Measurements from ENCODE around the gene MMP1. TPM values are rescaled to one million over a fixed set of nuclear protein-coding genes. Genes with fewer than 3 reads are reported as not detected.

MMP1 gene
- total RNA-seq = 3.7 and 6.0 TPM in 2 replicates

GRCh38 chr11:102798012-102798746, at the start of gene MMP1:
MMP1 (minus strand) TSS chr11:102798160; CDS start chr11:102798092, 68 bp downstream.
- no peak for TF ChIP-seq CTCF (IDR thresholded peaks at IDR 0.05; ENCODE audit: insufficient read depth, low read length, poor library complexity, severe bottlenecking)
- no peak within 1 kb of the TSS for H3K4me3 ChIP-seq (ENCODE audit: low read depth, low read length)
- H3K36me3 ChIP-seq (ENCODE audit: control insufficient read depth, insufficient read depth, low read length) = no peaks in the 10 kb centered on the region
- no peaks in the 10 kb centered on the region for H3K27me3 ChIP-seq (ENCODE audit: control insufficient read depth, insufficient read depth, low read length)
- DNase-seq (ENCODE audit: low read depth) = peak; percentile 47

GRCh38 chr11:102846292-102846691, 48.3 kb upstream of the MMP1 start:
- no peak for DNase-seq (ENCODE audit: low read depth)
- no peak for TF ChIP-seq CTCF (IDR thresholded peaks at IDR 0.05; ENCODE audit: insufficient read depth, low read length, poor library complexity, severe bottlenecking)

GRCh38 chr11:102843489-102843888, 45.5 kb upstream of the MMP1 start, which contains the start of gene MMP3:
MMP3 (minus strand) TSS chr11:102843609; CDS start chr11:102843546, 63 bp downstream.
- Histone ChIP-seq H3K27me3 (ENCODE audit: control insufficient read depth, insufficient read depth, low read length) (no peaks in the 10 kb centered on the region), H3K4me3 (ENCODE audit: low read depth, low read length) (no peak within 1 kb of the TSS), H3K36me3 (ENCODE audit: control insufficient read depth, insufficient read depth, low read length) (no peaks in the 10 kb centered on the region)
- no peak for TF ChIP-seq CTCF (IDR thresholded peaks at IDR 0.05; ENCODE audit: insufficient read depth, low read length, poor library complexity, severe bottlenecking)
- no peak for DNase-seq (ENCODE audit: low read depth)

More at GRCh38 chr11:102846292-102846691, 48.3 kb upstream of the MMP1 start:
- H3K4me3 ChIP-seq (ENCODE audit: low read depth, low read length) = no peak overlapping the region
- no peaks in the 10 kb centered on the region for H3K36me3 ChIP-seq (ENCODE audit: control insufficient read depth, insufficient read depth, low read length)
- H3K27me3 ChIP-seq (ENCODE audit: control insufficient read depth, insufficient read depth, low read length) = no peaks in the 10 kb centered on the region

DNA sequence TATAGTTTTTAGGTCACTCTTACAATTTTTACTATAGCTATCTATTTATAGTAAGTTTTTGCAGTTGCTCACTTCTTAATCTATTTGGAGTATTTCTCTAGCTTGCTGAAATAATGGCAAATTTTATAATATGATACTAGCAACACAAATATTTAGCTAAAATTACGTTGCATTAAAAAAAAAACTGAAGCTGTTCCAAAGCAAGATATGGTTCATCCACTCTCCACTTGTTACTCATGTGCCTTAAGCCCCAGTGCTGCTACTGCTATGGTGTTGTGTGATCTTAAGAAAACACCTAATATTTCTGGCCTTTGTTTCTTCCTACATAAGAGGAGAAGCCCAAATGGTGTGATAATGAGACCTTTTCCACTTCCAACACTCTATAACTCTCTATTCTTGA, 45.0 kb upstream of the MMP1 start:
- no peaks in the 10 kb centered on the region for H3K36me3 ChIP-seq (ENCODE audit: control insufficient read depth, insufficient read depth, low read length)
- no peaks in the 10 kb centered on the region for H3K27me3 ChIP-seq (ENCODE audit: control insufficient read depth, insufficient read depth, low read length)
- no peak for DNase-seq (ENCODE audit: low read depth)
- no peak for TF ChIP-seq CTCF (IDR thresholded peaks at IDR 0.05; ENCODE audit: insufficient read depth, low read length, poor library complexity, severe bottlenecking)
- H3K4me3 ChIP-seq (ENCODE audit: low read depth, low read length) = no peak overlapping the region

DNA sequence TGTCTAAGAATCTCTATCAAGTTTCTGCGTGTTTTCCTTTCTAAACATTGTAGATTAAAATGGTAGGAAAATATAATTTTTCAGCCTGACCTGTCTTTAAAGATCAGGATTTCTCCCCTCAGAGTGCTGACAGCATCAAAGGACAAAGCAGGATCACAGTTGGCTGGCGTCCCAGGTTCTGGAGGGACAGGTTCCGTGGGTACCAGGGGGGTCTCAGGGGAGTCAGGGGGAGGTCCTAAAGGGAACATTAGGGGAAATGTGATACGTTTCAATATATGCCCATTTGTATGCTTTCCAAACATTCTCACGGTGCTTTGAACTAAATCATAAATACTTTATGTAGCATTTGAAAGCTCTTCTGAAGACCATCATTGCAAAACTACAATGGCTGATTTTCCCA, 42.1 kb upstream of the MMP1 start:
- no peaks in the 10 kb centered on the region for H3K36me3 ChIP-seq (ENCODE audit: control insufficient read depth, insufficient read depth, low read length)
- DNase-seq (ENCODE audit: low read depth) = no peak
- no peak for TF ChIP-seq CTCF (IDR thresholded peaks at IDR 0.05; ENCODE audit: insufficient read depth, low read length, poor library complexity, severe bottlenecking)
- no peak overlapping the region for H3K4me3 ChIP-seq (ENCODE audit: low read depth, low read length)
- no peaks in the 10 kb centered on the region for H3K27me3 ChIP-seq (ENCODE audit: control insufficient read depth, insufficient read depth, low read length)

DNA sequence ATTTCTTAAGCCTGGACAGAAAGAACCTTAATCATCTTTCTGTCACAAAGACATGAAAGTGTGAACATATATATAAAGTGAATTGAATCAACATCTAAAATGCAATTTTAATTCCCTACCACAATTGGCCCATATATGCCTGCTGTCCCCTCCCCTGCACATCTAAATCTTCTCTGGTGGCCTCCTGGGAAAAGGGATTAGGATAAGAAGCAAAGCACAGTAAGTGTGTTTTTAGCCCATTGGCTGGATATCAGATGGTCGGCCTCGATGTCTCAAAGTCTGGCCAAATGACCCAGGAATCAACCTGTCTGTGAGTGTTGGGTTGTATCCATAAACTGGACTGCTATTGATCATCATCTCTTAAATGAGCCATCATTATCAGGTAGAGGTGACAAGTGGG, 39.7 kb upstream of the MMP1 start:
- H3K27me3 ChIP-seq (ENCODE audit: control insufficient read depth, insufficient read depth, low read length) = no peaks in the 10 kb centered on the region
- no peak overlapping the region for H3K4me3 ChIP-seq (ENCODE audit: low read depth, low read length)
- H3K36me3 ChIP-seq (ENCODE audit: control insufficient read depth, insufficient read depth, low read length) = no peaks in the 10 kb centered on the region
- DNase-seq (ENCODE audit: low read depth) = no peak
- TF ChIP-seq CTCF (IDR thresholded peaks at IDR 0.05; ENCODE audit: insufficient read depth, low read length, poor library complexity, severe bottlenecking) = no peak

Measured in kidney epithelial cell (primary cell).